GM19035 (cell line): Measurements from ENCODE around the gene ITSN2.

Experiments
- ATAC-seq: cut with Tn5 transposase; IDR thresholded peaks from one replicate; pipeline ENCODE4 v1.9.1; 2021; ENCODE audit not compliant: unreplicated experiment

Gene ITSN2

GRCh38 chr2:24190503-24190902, 169.8 kb downstream of the ITSN2 start:
- ATAC-seq = no peak

- no peak for ATAC-seq
Measured at GRCh38 chr2:24189551-24189950, 170.8 kb downstream of the ITSN2 start.

- no peak for ATAC-seq
Measured at GRCh38 chr2:24183366-24184069, 176.8 kb downstream of the ITSN2 start.

- ATAC-seq = no peak
Measured at GRCh38 chr2:24182507-24182906, 177.8 kb downstream of the ITSN2 start.

GRCh38 chr2:24181849-24182248, 178.5 kb downstream of the ITSN2 start:
- ATAC-seq = no peak

- no peak for ATAC-seq
Measured at GRCh38 chr2:24179683-24180082, 180.7 kb downstream of the ITSN2 start.

GRCh38 chr2:24176326-24176725, 184.0 kb downstream of the ITSN2 start:
- ATAC-seq = no peak

GRCh38 chr2:24175631-24176187, 184.6 kb downstream of the ITSN2 start:
- no peak for ATAC-seq

GRCh38 chr2:24174851-24175277, 185.5 kb downstream of the ITSN2 start, which contains the start of gene FAM228A:
Gene FAM228A (plus strand): TSS chr2:24175053. CDS start chr2:24175481, 428 bp downstream.
- ATAC-seq = no peak

GRCh38 chr2:24169023-24169422, 191.3 kb downstream of the ITSN2 start:
- no peak for ATAC-seq

GRCh38 chr2:24164416-24164973, 195.8 kb downstream of the ITSN2 start:
- ATAC-seq = peak; percentile 89

- ATAC-seq = no peak
Measured at GRCh38 chr2:24163601-24164000, 196.7 kb downstream of the ITSN2 start.

GRCh38 chr2:24163186-24163585, 197.2 kb downstream of the ITSN2 start:
- no peak for ATAC-seq

GRCh38 chr2:24162494-24162893, 197.8 kb downstream of the ITSN2 start:
- ATAC-seq = no peak

GRCh38 chr2:24160761-24161160, 199.6 kb downstream of the ITSN2 start:
- ATAC-seq = no peak

GRCh38 chr2:24159708-24160107, 200.6 kb downstream of the ITSN2 start:
- no peak for ATAC-seq

- ATAC-seq = no peak
Measured at GRCh38 chr2:24158131-24158530, 202.2 kb downstream of the ITSN2 start.

GRCh38 chr2:24153478-24153877, 206.9 kb downstream of the ITSN2 start:
- no peak for ATAC-seq
